NCI-H1417 (cell line): ENCODE results near the gene ZDHHC1.
A peak's percentile ranks its signal among the peaks of the same experiment; 100 is the strongest.

ENCODE experiments used
- DNase-seq, 3 experiments: peaks; one replicate each; lab custom pipeline; 2025; lab: John Stamatoyannopoulos, UW

ZDHHC1 gene

GRCh38 chr16:67447508-67448076, 31.3 kb upstream of the ZDHHC1 start:
- DNase-seq = peak in 2 of 3 experiments; percentile 14 to 57

GRCh38 chr16:67446968-67447507, 30.8 kb upstream of the ZDHHC1 start:
- no peak for DNase-seq

GRCh38 chr16:67445913-67446907, 29.9 kb upstream of the ZDHHC1 start:
- DNase-seq = no peak

DNA sequence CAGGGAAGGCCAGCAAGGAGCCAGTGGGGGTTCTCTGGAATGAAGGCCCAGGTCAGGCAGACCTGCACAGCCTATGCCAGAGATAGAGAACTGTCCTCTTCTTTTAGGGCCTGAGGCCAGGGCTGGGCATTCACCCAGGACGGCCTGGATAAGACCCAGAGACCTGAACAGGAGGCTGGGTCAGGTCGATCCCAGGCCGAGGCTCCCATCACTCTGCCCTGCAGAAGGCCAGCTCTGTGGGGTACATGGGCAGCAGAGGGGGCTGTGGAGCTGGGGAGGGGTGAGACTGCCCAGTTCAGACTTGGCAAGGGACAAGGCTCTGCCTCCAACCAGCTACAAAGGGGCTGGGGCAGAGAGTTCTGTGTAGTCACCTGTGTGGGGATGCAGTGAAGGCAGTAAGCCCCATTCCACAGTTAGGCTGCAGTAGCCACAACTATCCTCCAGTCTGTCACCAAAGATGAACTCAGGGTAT, 29.2 kb upstream of the ZDHHC1 start:
- no peak for DNase-seq

DNA sequence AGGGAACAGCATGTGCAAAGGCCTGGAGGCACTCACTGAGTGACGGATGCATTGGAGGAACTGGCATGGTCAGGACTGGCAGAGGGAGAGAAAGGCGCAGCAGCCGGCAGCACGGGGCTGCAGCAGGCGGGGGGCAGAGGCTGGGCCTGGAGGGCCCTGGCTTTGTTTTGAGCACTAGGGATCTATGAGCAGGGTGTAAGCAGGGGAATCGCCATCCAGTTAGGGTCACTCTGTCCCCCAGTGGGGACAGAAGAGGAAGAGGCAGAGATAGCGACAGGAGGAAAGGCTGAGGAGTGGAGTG, 28.8 kb upstream of the ZDHHC1 start:
- no peak for DNase-seq

GRCh38 chr16:67444259-67445125, 28.2 kb upstream of the ZDHHC1 start:
- peak in 1 of 3 experiments; percentile 32 for DNase-seq

DNA sequence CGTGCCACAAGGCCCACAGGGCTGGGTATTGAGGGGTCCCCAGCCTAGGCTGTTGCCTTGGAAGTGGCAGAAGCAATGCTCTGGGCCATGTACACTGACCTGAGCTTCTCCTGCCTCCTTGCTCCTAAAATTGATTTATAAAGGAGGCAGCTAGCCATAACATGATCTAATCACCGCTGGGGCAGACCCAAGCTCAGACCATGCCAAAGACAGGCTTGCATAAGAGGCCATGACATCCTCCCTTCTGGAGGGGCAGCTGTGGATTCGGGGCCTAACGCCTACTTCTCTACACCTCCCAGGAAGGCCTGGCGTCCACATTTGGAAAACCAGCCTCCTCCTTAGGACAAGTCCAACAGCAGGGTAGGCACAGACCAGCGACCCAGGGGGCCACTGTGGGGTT, 27.0 kb upstream of the ZDHHC1 start:
- DNase-seq = no peak

DNA sequence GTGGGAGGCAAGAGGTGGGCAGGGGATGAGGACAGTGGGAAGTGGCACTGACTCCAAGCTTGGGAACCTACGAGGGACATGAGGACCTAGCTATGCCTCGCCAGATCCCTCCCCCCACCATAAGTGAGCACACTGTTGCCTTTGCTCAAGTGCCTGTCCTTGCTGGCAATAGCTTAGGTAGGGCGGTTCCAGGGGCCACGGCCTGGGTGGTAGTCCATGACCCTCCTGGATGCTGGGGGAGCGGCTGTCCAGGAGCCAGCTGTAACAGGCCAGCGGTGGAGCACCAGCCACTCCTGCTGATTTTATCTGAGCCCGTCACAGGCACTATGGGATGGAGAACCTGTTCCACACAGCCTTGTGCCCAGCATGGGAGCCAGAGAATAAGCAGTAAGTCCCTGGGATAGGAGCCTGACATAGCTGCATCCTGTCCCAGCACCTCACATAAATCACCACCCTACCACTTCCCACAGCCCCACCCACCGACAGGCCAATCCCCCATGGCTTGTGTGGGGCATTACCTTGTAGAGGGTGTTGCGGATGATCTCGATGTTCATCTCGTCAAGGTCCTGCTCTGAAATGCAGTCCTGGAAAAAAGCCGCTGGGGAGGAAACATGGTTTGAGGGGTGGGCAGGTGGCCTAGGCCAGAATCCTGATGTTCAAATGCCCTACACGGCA, 26.4 kb upstream of the ZDHHC1 start:
- DNase-seq = no peak

GRCh38 chr16:67441907-67442306, 25.6 kb upstream of the ZDHHC1 start:
- DNase-seq = no peak

DNA sequence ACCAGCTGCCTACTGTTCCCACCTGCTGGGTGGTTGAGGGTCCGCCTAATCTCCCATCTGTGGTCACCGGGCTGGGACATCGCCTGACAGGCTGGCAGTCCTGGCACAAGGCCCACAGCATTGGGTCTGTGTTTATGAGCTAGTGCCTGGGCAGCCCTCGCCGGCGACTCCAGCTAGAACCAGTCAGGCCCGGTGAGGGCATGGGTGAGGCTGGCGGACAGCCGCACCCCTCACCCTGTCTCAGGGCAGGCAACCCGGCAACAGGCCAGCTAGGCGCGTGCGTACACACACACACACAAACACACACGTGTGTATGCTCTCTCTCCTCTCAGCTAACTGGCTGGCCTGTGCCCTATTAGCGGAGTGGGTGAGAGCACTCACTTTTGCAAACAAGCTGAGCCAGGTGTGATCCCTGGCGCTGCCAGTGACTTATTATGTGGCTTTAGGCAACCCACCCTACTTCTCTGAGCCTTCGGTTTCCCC, 25.0 kb upstream of the ZDHHC1 start:
- DNase-seq = peak; percentile 51 to 84 (median 60)

- DNase-seq = no peak
Measured at GRCh38 chr16:67438824-67439393, 22.6 kb upstream of the ZDHHC1 start.

DNA sequence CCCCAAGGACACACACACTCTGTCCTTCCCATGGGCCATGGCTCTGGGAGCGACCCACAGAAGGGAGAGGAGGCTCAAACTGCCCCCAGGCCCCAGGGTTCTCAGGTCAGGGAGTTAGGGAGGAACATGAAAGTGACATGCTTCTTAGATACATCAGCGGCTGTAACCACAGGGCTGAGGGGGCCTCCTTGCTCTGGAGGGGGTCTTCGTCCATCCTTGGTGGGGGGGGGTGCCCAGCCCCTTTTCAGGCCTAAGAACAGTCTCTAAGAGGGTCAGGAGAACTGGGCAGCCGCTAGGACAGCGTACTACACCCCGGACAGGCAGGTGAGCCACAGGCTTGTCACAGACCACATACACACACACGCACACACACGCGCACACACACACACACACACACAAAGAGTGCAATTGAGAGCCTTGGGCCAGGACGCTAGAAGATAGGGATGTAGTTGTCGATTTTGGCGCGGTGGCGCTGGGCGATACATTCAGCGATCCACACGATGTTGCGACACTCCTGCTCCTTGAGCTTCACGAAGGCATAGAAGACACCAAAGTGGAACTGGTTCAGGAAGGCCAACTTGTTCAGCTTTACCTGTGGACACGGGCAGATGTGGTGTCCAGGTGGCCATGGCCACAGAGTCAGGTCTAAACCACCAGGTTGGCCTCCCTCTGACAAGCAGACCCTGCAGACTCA, 22.0 kb upstream of the ZDHHC1 start:
- no peak for DNase-seq

- no peak for DNase-seq
Measured at GRCh38 chr16:67437513-67437912, 21.2 kb upstream of the ZDHHC1 start.

- DNase-seq = no peak
Measured at GRCh38 chr16:67436640-67437193, 20.4 kb upstream of the ZDHHC1 start.

- DNase-seq = no peak
Measured at GRCh38 chr16:67435758-67436164, 19.5 kb upstream of the ZDHHC1 start.

DNA sequence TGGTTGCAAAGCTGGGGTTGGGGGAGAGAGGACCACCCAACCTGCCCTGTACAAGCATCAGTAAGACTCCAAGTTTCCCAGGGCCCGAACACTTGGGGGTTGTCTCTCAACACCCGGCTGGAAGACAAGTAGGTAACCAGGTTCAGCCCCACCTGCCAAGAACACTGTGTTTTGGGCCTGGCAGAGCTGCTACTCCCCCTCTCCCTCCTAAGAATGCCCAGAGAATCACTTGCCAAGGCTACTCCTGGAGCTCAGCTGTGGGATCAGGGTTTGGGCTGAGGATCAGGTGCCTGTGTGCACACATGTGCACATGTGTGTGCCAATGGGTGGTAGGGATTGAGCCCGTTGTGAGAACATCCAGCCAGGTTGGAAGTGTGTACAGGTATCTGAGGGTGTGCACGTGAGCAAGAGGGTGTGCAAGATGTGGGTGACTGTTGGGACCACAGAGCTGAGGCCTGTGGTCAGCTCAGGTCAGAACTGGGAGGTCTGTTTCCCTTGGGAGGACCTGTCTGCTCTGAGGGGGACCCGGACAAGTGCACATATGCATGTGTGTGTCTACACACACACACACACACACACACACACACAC, 16.9 kb upstream of the ZDHHC1 start:
- no peak for DNase-seq

DNA sequence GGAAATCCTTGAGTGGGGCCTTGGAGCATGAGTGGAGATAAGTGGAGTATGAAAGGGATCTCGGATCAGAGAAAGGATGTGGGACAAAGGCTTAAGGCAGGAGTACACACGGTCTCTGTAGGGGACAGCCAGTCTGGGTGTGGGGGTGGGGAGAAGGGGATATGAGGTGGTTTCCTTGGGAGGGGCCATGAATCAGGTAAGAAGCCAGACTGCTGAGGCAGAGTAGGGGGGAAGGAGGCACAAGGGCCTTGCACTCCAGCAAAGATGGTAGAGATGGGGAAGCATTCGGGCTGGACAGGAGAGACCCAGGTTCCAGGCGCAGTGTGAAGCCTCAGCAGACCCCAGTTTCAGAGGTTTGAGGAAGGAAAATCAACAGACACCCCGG, 16.2 kb upstream of the ZDHHC1 start:
- no peak for DNase-seq

- DNase-seq = peak in 2 of 3 experiments; percentile 73 to 78
Measured at GRCh38 chr16:67431775-67432505, 15.7 kb upstream of the ZDHHC1 start.
